ENCODE measurements around the gene MAP3K12. TPM values are rescaled to one million over a fixed set of nuclear protein-coding genes. Genes with fewer than 3 reads are reported as not detected.
"Not testable (repeated sequence)": the region's sequence is repeated elsewhere in the genome, so short reads cannot be mapped to it uniquely, and the experiment has no call there.

Gene MAP3K12
- 1 to 10 TPM; 6.0 to 8.2 TPM for total RNA-seq

DNA sequence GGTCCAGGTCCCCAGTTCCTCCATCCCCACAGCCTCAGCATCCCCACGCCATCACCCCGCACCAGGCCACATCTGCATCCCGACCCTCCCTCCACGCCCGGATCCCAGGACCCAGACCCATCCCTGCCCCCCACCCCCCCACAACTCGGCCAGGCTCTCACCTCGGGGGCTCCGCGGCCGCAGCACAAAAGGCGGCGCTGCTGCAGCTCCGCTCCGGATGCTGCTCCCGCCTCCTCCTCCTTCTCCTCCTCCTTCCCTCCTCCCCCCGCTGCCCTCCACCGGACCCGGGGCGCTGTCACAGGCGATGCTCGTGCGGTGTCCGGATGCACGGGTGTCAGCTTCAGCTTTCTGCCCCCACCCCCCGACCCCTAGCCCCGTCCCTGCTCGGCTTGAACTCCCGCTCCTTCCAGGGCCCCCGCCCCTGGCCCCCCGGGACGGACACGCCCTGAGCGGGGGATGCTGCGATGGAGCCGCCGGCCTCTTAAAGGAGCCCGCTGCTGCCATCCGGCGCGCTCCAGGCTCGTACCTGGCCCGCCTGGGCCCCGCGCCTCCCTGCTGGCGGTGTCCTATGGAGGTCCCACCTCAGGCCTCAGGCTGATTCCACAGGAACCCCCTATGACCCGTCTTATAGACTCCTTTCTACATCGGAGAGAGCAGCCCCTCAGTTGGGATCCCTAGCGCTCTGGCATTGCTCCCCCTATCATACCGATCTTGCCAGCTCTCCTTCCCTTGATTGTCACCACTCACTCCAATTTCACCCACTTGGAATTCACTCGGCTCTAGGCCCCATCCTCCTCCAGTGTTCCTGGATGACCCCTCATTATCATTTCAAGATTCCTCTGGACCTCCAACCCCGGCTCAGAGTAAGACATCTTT, at the start of gene MAP3K12:
MAP3K12 (minus strand) TSS at position 193 of the 876 bp plus-strand sequence. CDS start 12,067 bp downstream, outside the sequence.
- no peaks in the 10 kb centered on the region for H3K9me3 Mint-ChIP-seq
- peak; percentile 71 for DNase-seq
- H3K4me1 Mint-ChIP-seq (ENCODE audit: low read depth): peaks cover 39% of the 10 kb centered on the region
- peak within 1 kb of the TSS; percentile 96 for H3K27ac Mint-ChIP-seq
- no peaks in the 10 kb centered on the region for H3K27me3 Mint-ChIP-seq (ENCODE audit: low read depth)
- intact Hi-C loops (cut with micrococcal nuclease): loop anchor here (1.0 to 5.0 kb wide), 10 partner anchors 48 to 493 kb away; partner anchors contain the start of genes CALCOCO1, EIF4B, IGFBP6 and ITGB7
- no peaks in the 10 kb centered on the region for H3K36me3 Mint-ChIP-seq (ENCODE audit: low read depth)
- CTCF ChIA-PET: interaction anchor here (0.6 to 2.8 kb wide), 6 partner anchors 9 to 674 kb away, joined by 3 to 25 read pairs (median 6); partner anchors contain the start of genes AAAS and ATP5MC2
- peak within 1 kb of the TSS; percentile 81 for H3K4me3 Mint-ChIP-seq

DNA sequence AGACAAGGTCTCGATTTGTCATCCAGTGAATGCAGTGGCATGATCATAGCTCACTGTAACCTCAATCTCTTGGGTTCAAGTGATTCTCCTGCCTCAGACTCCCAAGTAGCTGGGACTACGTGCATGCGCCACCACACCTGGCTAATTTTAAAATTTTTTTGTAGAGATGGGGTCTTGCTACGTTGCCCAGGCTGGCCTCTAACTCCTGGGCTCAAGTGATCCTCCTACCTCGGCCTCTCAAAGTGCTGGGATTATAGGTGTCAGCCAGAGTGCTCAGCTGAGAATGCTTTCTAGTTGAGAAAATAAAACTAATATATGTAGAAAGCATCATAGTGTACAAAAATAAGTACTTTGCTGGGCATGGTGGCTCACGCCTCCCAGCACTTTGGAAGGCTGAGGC, 49.1 kb upstream of the MAP3K12 start:
- peaks cover 21% of the 10 kb centered on the region for H3K4me1 Mint-ChIP-seq (ENCODE audit: low read depth)
- H3K4me3 Mint-ChIP-seq; H3K27me3 Mint-ChIP-seq (ENCODE audit: low read depth); H3K36me3 Mint-ChIP-seq (ENCODE audit: low read depth); H3K27ac Mint-ChIP-seq; intact Hi-C loops (cut with micrococcal nuclease); H3K9me3 Mint-ChIP-seq; DNase-seq: not testable (repeated sequence)
- CTCF ChIA-PET: interaction anchor here (1.1 kb wide), 3 partner anchors 8 to 195 kb away, joined by 3 read pairs; no protein-coding TSS in a partner anchor

GRCh38 chr12:53543539-53543938, 44.3 kb upstream of the MAP3K12 start:
- DNase-seq: peak; percentile 77
- H3K36me3 Mint-ChIP-seq (ENCODE audit: low read depth): peaks cover 9% of the 10 kb centered on the region
- no peak overlapping the region for H3K4me3 Mint-ChIP-seq
- H3K9me3 Mint-ChIP-seq: no peaks in the 10 kb centered on the region
- CTCF ChIA-PET: interaction anchor here (0.6 to 4.2 kb wide), 35 partner anchors 9 to 459 kb away, joined by 3 to 92 read pairs (median 4); partner anchors contain the start of genes ATF7 and ATP5MC2
- no peaks in the 10 kb centered on the region for H3K27me3 Mint-ChIP-seq (ENCODE audit: low read depth)
- intact Hi-C loops (cut with micrococcal nuclease): loop anchor here (1.0 to 5.0 kb wide), 3 partner anchors 44 to 203 kb away; partner anchors contain the start of gene ATP5MC2
- peaks cover 13% of the 10 kb centered on the region for H3K4me1 Mint-ChIP-seq (ENCODE audit: low read depth)
- peak overlapping the region; percentile 26 for H3K27ac Mint-ChIP-seq

DNA sequence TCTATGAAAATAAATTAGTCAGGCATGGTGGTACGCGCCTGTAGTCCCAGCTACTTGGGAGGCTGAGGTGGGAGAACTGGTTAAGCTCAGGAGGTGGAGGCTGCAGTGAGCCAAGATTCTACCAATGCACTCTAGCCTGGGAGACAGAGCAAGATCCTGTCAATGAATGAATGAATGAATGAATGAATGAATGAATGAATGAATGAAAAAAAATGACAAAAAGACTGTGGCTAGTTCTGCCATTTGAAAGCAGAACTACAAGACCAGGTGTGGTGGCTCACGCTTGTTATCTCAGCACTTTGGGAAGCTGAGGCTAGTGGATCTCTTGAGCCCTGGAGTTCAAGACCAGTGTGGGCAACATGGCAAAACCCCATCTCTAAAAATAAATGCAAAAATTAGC, 40.3 kb upstream of the MAP3K12 start:
- no peaks in the 10 kb centered on the region for H3K9me3 Mint-ChIP-seq
- H3K4me3 Mint-ChIP-seq: no peak overlapping the region
- intact Hi-C loops (cut with micrococcal nuclease): no loop called here
- CTCF ChIA-PET: interaction anchor here (0.6 to 1.8 kb wide), 4 partner anchors 9 to 174 kb away, joined by 3 to 8 read pairs (median 5); partner anchors contain the start of gene ATP5MC2
- no peak for DNase-seq
- H3K27me3 Mint-ChIP-seq (ENCODE audit: low read depth): no peaks in the 10 kb centered on the region
- H3K4me1 Mint-ChIP-seq (ENCODE audit: low read depth): peaks cover 10% of the 10 kb centered on the region
- H3K36me3 Mint-ChIP-seq (ENCODE audit: low read depth): peaks cover 18% of the 10 kb centered on the region
- no peak overlapping the region for H3K27ac Mint-ChIP-seq

DNA sequence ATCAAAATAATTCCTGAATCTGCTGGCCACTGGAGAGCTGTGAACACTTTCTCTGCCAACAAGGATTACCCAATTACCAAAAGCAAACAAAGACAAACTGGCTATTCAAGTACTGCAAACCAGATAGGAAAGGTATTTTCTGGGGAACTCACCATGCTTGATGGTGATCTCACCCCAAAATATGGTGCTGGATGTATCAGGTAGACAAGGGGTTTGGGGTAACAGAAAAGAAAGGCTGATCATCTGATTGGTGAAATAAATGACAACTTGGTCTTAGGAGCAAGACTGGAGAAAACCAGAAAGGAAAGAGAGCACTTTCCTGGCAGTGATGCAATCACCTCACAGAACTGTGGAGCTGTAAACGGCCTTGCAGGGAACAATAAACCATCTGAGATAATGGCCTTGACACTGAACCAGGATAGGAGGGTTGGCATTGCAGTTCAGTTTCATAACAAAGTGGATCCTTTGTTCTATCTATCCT, 39.0 kb upstream of the MAP3K12 start:
- intact Hi-C loops (cut with micrococcal nuclease): no loop called here
- Mint-ChIP-seq H3K9me3 (no peaks in the 10 kb centered on the region), H3K27me3 (ENCODE audit: low read depth) (no peaks in the 10 kb centered on the region), H3K36me3 (ENCODE audit: low read depth) (peaks cover 20% of the 10 kb centered on the region), H3K4me3 (no peak overlapping the region), H3K4me1 (ENCODE audit: low read depth) (no peaks in the 10 kb centered on the region), H3K27ac (no peak overlapping the region)
- CTCF ChIA-PET: interaction anchor here (1.1 to 1.8 kb wide), 2 partner anchors 138 to 219 kb away, joined by 3 to 8 read pairs; partner anchors contain the start of gene ATP5MC2
- DNase-seq: no peak

DNA sequence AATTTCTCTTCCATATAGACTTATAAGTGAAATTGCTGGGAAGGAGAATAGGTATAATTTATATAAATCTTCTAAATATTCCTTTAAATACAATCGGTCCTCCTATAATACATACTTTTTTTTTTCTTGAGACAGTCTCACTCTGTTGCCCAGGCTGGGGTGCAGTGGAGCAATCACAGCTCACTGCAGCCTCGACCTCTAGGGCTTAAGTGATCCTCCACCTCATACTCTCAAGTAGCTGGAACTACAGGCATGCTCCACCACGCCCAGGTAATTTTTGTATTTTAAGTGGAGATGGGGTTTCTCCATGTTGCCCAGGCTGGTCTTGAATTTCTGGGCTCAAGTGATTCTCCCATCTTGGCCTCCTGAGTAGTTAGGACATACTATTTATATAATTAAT, 37.7 kb upstream of the MAP3K12 start:
- H3K9me3 Mint-ChIP-seq: no peaks in the 10 kb centered on the region
- DNase-seq: no peak
- no peak overlapping the region for H3K27ac Mint-ChIP-seq
- no peak overlapping the region for H3K4me3 Mint-ChIP-seq
- no peaks in the 10 kb centered on the region for H3K27me3 Mint-ChIP-seq (ENCODE audit: low read depth)
- CTCF ChIA-PET: no interaction called here
- intact Hi-C loops (cut with micrococcal nuclease): no loop called here
- peaks cover 24% of the 10 kb centered on the region for H3K36me3 Mint-ChIP-seq (ENCODE audit: low read depth)
- H3K4me1 Mint-ChIP-seq (ENCODE audit: low read depth): no peaks in the 10 kb centered on the region

DNA sequence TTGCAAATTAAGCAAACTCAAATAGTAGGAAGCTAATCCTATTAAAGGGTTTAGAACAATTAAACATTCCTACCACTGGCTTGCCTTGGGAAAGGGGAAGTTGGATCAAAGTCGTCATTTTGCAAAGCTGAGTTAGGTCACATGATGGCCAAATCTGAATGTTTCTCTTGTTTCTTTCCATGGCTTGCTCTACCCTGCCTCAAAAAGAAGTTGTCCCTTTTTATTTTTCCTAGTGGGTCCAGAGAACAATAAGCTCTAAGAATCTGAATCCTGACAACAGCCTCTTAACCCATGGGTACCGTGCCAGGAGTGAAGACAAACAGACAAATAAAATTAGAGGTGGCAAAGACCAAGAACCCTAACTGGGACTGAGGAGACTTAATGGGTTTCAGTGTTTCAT, 34.2 kb upstream of the MAP3K12 start:
- Mint-ChIP-seq H3K4me3 (no peak overlapping the region), H3K9me3 (no peaks in the 10 kb centered on the region), H3K4me1 (ENCODE audit: low read depth) (no peaks in the 10 kb centered on the region), H3K27ac (no peak overlapping the region), H3K27me3 (ENCODE audit: low read depth) (no peaks in the 10 kb centered on the region), H3K36me3 (ENCODE audit: low read depth) (peaks cover 24% of the 10 kb centered on the region)
- intact Hi-C loops (cut with micrococcal nuclease): no loop called here
- CTCF ChIA-PET: no interaction called here
- no peak for DNase-seq

DNA sequence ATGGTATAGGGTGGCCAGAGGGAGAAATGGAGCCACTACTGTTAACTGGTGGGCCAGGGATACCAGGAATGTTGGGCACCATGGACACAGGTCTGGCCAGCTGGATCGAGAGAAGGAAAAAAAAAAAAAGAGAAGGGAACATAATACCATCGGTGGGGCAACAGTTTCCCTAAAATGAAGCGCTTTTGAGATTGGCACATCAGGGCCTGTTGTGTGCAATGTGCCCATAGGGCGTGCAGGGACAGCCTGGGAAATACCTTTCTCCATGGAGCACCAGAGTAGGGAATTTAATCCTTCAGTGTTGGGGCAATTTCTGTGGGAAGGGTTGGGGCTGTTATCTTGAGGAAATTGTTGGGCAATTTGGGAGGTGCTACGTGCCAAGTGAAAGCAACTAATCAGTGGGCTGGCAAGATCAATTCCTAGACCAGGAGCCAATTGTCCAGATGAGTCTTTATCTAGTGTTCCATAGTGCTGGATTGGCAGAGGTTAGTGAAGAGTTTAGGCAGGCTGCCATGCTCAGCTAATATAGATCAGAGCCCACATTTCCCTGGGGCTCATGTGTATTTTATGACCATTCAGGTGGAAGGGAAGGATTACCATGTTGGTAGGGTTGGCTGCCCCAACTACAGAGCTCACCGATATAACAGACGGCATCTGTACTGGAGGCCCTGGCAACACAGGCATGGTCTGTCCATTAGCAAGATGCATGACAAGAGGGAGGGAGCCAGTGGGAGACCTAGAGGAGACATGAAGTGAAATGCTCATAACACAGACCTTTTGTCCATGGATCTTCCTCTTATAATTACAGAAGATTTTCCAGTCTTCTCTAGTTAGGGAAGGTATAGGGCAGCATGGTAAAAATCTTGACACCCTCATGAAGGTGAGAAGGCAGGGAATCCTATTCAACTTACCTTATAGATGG, 33.5 kb upstream of the MAP3K12 start:
- Mint-ChIP-seq H3K4me1 (ENCODE audit: low read depth) (no peaks in the 10 kb centered on the region), H3K9me3 (no peaks in the 10 kb centered on the region), H3K4me3 (no peak overlapping the region), H3K27me3 (ENCODE audit: low read depth) (no peaks in the 10 kb centered on the region), H3K36me3 (ENCODE audit: low read depth) (peaks cover 24% of the 10 kb centered on the region), H3K27ac (no peak overlapping the region)
- no peak for DNase-seq
- CTCF ChIA-PET: interaction anchor here (1.2 kb wide), 1 partner anchor 24 kb away, joined by 4 read pairs; no protein-coding TSS in a partner anchor
- intact Hi-C loops (cut with micrococcal nuclease): no loop called here

GRCh38 chr12:53532021-53532420, 32.8 kb upstream of the MAP3K12 start:
- H3K9me3 Mint-ChIP-seq: no peaks in the 10 kb centered on the region
- no peaks in the 10 kb centered on the region for H3K27me3 Mint-ChIP-seq (ENCODE audit: low read depth)
- intact Hi-C loops (cut with micrococcal nuclease): no loop called here
- no peak overlapping the region for H3K4me3 Mint-ChIP-seq
- H3K27ac Mint-ChIP-seq: no peak overlapping the region
- CTCF ChIA-PET: interaction anchor here (0.6 to 1.3 kb wide), 3 partner anchors 11 to 144 kb away, joined by 3 to 4 read pairs (median 4); partner anchors contain the start of gene ATP5MC2
- H3K36me3 Mint-ChIP-seq (ENCODE audit: low read depth): peaks cover 23% of the 10 kb centered on the region
- DNase-seq: no peak
- no peaks in the 10 kb centered on the region for H3K4me1 Mint-ChIP-seq (ENCODE audit: low read depth)

GRCh38 chr12:53530920-53531319, 31.7 kb upstream of the MAP3K12 start:
- Mint-ChIP-seq H3K9me3 (no peaks in the 10 kb centered on the region), H3K27me3 (ENCODE audit: low read depth) (no peaks in the 10 kb centered on the region), H3K4me3 (no peak overlapping the region), H3K4me1 (ENCODE audit: low read depth) (no peaks in the 10 kb centered on the region), H3K36me3 (ENCODE audit: low read depth) (peaks cover 22% of the 10 kb centered on the region), H3K27ac (no peak overlapping the region)
- CTCF ChIA-PET: interaction anchor here (1.3 kb wide), 1 partner anchor 12 kb away, joined by 4 read pairs; no protein-coding TSS in a partner anchor
- no peak for DNase-seq
- intact Hi-C loops (cut with micrococcal nuclease): no loop called here

DNA sequence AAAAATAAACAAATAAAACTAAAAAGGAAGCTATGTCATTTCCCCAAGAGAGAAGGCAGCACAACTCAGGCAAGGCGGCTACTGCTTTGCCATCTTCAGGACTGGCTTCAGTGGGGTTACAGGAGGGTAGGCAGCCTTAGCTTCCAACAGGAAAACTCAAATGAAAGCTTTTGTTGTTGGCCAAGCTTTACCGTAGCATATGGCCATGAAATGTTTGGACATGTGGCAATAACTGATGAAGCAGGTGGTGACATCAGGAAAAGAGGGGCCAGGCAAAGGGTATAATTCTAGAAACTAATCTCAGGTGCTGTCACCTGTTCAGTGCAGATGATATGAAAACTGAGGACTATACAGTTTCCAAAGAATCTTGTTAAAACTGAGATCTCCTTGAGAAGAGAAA, 30.8 kb upstream of the MAP3K12 start:
- Mint-ChIP-seq H3K27ac (no peak overlapping the region), H3K36me3 (ENCODE audit: low read depth) (peaks cover 16% of the 10 kb centered on the region), H3K9me3 (no peaks in the 10 kb centered on the region), H3K27me3 (ENCODE audit: low read depth) (no peaks in the 10 kb centered on the region), H3K4me1 (ENCODE audit: low read depth) (no peaks in the 10 kb centered on the region), H3K4me3 (no peak overlapping the region)
- DNase-seq: no peak
- CTCF ChIA-PET: interaction anchor here (1.0 kb wide), 1 partner anchor 13 kb away, joined by 3 read pairs; no protein-coding TSS in a partner anchor
- intact Hi-C loops (cut with micrococcal nuclease): no loop called here
